Measurements from ENCODE around the gene TNRC6B.

Gene TNRC6B

DNA sequence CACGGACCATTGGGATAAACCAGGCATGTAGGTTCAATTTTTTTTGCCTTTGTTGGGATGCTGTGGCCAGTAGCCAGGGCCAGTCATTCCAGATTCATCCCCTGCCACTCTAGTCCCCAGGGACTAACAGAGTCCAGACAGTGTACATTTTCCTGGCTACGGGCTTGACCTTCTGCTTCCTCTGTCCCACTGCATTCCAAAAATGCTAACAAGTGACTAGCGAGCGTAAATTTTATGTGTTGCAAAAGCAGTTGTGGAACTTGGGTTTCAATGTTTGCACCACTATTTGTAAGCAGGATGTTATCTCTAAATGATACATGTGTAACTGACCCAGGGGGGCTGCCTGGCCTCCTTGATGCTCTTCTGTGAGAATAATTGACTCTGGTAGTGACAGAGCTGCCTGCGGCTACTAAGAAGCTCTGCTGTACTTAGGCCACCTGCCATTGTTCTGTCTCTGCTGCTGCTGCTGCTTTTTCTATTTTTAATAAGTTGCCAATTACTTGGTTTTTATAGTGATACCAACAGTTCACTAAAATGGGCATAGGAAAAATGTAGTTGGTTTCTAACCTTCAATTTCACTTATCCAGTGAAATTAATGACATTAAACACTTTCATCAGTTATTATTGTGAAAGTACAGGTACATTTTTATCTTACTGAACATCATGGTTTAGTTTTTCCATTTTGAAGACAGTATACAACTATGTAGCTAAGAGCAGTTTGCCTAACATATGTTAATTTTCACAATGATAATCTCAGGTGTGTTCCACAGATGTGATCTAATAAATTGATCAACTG is 26.8 kb downstream of the TNRC6B start:
- Histone ChIP-seq H3K18ac (ENCODE audit: low read depth in 1 of 2, low read length in 2 of 2) (no peak overlapping the region), H3K9ac (ENCODE audit: low read length) (peak overlapping the region; percentile 40), H3K36me3 (ENCODE audit: control insufficient read depth in 1 of 2, insufficient read depth in 2 of 2, low read depth in 1 of 2, low read length in 2 of 2) (peaks cover 3 to 8% of the 10 kb centered on the region in 2 experiments), H3K79me1 (replicated peaks; ENCODE audit: low read length, poor library complexity, severe bottlenecking) (peaks cover 32% of the 10 kb centered on the region), H3K9me3 (ENCODE audit: control insufficient read depth, low read length) (no peaks in the 10 kb centered on the region), H3K4ac (ENCODE audit: low read depth in 1 of 2, low read length in 2 of 2) (no peak overlapping the region), H3K27me3 (ENCODE audit: control insufficient read depth in 1 of 2, insufficient read depth in 1 of 2, low read length in 2 of 2) (no peaks in the 10 kb centered on the region), H3K14ac (ENCODE audit: low read length in 2 of 2) (no peak overlapping the region), H3K4me3 (ENCODE audit: insufficient read depth in 1 of 2, low read depth in 1 of 2, low read length in 2 of 2) (no peak overlapping the region), H2AFZ (ENCODE audit: low read depth, low read length) (no peak overlapping the region), H3K27ac (ENCODE audit: low read length, poor library complexity, severe bottlenecking) (no peak overlapping the region), H2BK5ac (ENCODE audit: low read depth, low read length, poor library complexity, severe bottlenecking) (no peak overlapping the region), H2BK120ac (ENCODE audit: low read depth, low read length) (no peak overlapping the region), H4K91ac (ENCODE audit: low read length) (no peak overlapping the region), H3K23ac (ENCODE audit: low read length in 2 of 2) (no peak overlapping the region), H2BK12ac (ENCODE audit: low read length in 2 of 2) (no peak overlapping the region), H3K4me1 (ENCODE audit: control insufficient read depth, insufficient read depth, low read depth, low read length) (peaks cover 11% of the 10 kb centered on the region), H2AK5ac (ENCODE audit: low read length, severe bottlenecking) (no peak overlapping the region), H3K4me2 (ENCODE audit: low read length, poor library complexity, severe bottlenecking) (no peak overlapping the region), H4K8ac (ENCODE audit: low read length) (no peak overlapping the region), H2BK15ac (ENCODE audit: low read depth, poor library complexity, severe bottlenecking) (no peak overlapping the region)
- 0% methylated on average over 4 of the region's 5 CpGs for WGBS
- DNase-seq = peak; percentile 88

DNA sequence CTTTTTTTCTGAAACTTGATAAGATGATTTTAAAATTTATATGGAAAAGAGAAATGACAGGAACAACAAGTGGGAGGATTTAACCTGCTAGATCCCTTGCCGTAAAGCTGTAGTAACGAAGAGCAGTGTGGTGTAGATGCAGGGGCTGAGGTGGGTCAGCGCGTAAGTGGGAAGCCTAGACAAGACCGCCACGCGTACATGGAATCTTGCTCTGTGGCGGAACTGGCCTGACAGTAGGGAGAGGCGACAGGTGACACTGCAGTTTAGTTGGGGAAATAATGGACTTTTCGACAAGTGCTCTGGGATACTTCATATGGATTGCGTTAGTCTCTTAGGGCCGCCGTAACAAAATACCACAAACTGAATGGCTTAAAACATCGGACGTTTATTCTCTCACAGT is 28.8 kb downstream of the TNRC6B start:
- Histone ChIP-seq H3K18ac (ENCODE audit: low read depth in 1 of 2, low read length in 2 of 2) (no peak overlapping the region), H3K79me1 (replicated peaks; ENCODE audit: low read length, poor library complexity, severe bottlenecking) (peaks cover 41% of the 10 kb centered on the region), H3K27me3 (ENCODE audit: control insufficient read depth in 1 of 2, insufficient read depth in 1 of 2, low read length in 2 of 2) (no peaks in the 10 kb centered on the region), H2BK5ac (ENCODE audit: low read depth, low read length, poor library complexity, severe bottlenecking) (no peak overlapping the region), H4K8ac (ENCODE audit: low read length) (no peak overlapping the region), H2BK120ac (ENCODE audit: low read depth, low read length) (no peak overlapping the region), H3K4me3 (ENCODE audit: insufficient read depth in 1 of 2, low read depth in 1 of 2, low read length in 2 of 2) (no peak overlapping the region), H2AFZ (ENCODE audit: low read depth, low read length) (no peak overlapping the region), H3K27ac (ENCODE audit: low read length, poor library complexity, severe bottlenecking) (no peak overlapping the region), H3K36me3 (ENCODE audit: control insufficient read depth in 1 of 2, insufficient read depth in 2 of 2, low read depth in 1 of 2, low read length in 2 of 2) (peaks cover 3 to 8% of the 10 kb centered on the region in 2 experiments), H3K4me2 (ENCODE audit: low read length, poor library complexity, severe bottlenecking) (no peak overlapping the region), H3K4me1 (ENCODE audit: control insufficient read depth, insufficient read depth, low read depth, low read length) (peaks cover 12% of the 10 kb centered on the region), H2BK15ac (ENCODE audit: low read depth, poor library complexity, severe bottlenecking) (no peak overlapping the region), H3K4ac (ENCODE audit: low read depth in 1 of 2, low read length in 2 of 2) (no peak overlapping the region), H2AK5ac (ENCODE audit: low read length, severe bottlenecking) (no peak overlapping the region), H3K14ac (ENCODE audit: low read length in 2 of 2) (no peak overlapping the region), H3K9me3 (ENCODE audit: control insufficient read depth, low read length) (no peaks in the 10 kb centered on the region), H2BK12ac (ENCODE audit: low read length in 2 of 2) (no peak overlapping the region), H3K9ac (ENCODE audit: low read length) (no peak overlapping the region), H3K23ac (ENCODE audit: low read length in 2 of 2) (no peak overlapping the region), H4K91ac (ENCODE audit: low read length) (peak overlapping the region; percentile 44)
- no peak for DNase-seq
- WGBS = 96% methylated on average over 15 of the region's 15 CpGs

DNA sequence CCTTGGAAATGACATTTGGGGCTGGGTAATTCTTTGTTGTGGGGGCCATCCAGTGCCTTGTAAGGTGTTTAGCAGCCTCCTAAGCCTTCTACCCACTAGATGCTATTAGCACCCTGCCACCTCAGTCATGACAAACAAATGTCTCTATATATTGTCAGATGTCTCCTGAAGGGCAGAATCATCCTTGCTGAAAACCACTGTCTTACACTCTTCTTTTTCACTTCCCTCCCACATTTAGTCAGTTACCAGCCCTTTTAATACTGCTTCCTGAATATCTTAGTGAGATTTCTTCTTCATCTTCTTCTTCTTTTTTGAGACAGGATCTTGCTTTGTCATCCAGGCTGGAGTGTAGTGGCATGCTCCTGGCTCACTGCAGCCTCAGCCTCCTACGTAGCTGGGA is 33.1 kb downstream of the TNRC6B start:
- Histone ChIP-seq H3K23ac (ENCODE audit: low read length in 2 of 2) (no peak overlapping the region), H3K79me1 (replicated peaks; ENCODE audit: low read length, poor library complexity, severe bottlenecking) (peaks cover 35% of the 10 kb centered on the region), H3K4ac (ENCODE audit: low read depth in 1 of 2, low read length in 2 of 2) (no peak overlapping the region), H3K4me2 (ENCODE audit: low read length, poor library complexity, severe bottlenecking) (no peak overlapping the region), H4K8ac (ENCODE audit: low read length) (no peak overlapping the region), H4K91ac (ENCODE audit: low read length) (no peak overlapping the region), H3K4me3 (ENCODE audit: insufficient read depth in 1 of 2, low read depth in 1 of 2, low read length in 2 of 2) (no peak overlapping the region), H3K36me3 (ENCODE audit: control insufficient read depth in 1 of 2, insufficient read depth in 2 of 2, low read depth in 1 of 2, low read length in 2 of 2) (peaks cover 0 to under 1% of the 10 kb centered on the region in 2 experiments), H2AK5ac (ENCODE audit: low read length, severe bottlenecking) (no peak overlapping the region), H3K4me1 (ENCODE audit: control insufficient read depth, insufficient read depth, low read depth, low read length) (peaks cover 3% of the 10 kb centered on the region), H3K14ac (ENCODE audit: low read length in 2 of 2) (no peak overlapping the region), H2BK12ac (ENCODE audit: low read length in 2 of 2) (no peak overlapping the region), H3K27ac (ENCODE audit: low read length, poor library complexity, severe bottlenecking) (no peak overlapping the region), H3K27me3 (ENCODE audit: control insufficient read depth in 1 of 2, insufficient read depth in 1 of 2, low read length in 2 of 2) (no peaks in the 10 kb centered on the region), H2BK5ac (ENCODE audit: low read depth, low read length, poor library complexity, severe bottlenecking) (no peak overlapping the region), H2AFZ (ENCODE audit: low read depth, low read length) (no peak overlapping the region), H3K9ac (ENCODE audit: low read length) (no peak overlapping the region), H2BK120ac (ENCODE audit: low read depth, low read length) (no peak overlapping the region), H3K18ac (ENCODE audit: low read depth in 1 of 2, low read length in 2 of 2) (no peak overlapping the region), H3K9me3 (ENCODE audit: control insufficient read depth, low read length) (no peaks in the 10 kb centered on the region), H2BK15ac (ENCODE audit: low read depth, poor library complexity, severe bottlenecking) (no peak overlapping the region)
- no peak for DNase-seq
- 80% methylated on average over 1 of the region's 1 CpG for WGBS

DNA sequence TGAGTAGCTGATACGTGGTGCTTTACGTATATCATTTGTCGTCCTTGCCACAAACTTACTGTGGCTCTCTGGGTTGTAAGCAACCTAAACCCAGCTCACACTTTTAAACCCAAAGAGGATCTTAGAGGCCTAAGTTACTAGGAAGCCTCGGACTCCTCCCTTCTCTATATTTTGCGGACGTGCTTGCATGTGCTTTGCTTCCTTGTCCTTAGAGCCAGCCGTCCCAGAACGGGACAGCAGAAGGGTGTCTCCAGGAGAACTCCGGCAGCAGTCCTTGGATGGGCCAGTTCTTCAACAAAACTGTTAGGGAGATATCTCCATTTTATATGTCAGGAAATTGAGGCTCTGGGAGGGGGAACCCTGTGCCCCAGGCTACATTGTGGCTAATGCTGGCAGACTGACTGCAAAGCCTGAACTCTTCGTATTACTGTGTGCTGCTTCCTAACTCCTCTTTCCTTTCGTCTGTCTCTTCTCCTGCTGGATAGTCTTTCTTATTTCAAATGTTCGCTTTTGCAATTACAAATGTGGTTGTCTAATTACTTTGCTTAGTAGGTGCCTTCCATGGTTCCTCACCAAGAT is 33.8 kb downstream of the TNRC6B start:
- H3K18ac ChIP-seq (ENCODE audit: low read depth in 1 of 2, low read length in 2 of 2) = no peak overlapping the region
- peak overlapping the region in 1 of 2 experiments; percentile 29 for H3K4me3 ChIP-seq (ENCODE audit: insufficient read depth in 1 of 2, low read depth in 1 of 2, low read length in 2 of 2)
- no peak overlapping the region for H2AK5ac ChIP-seq (ENCODE audit: low read length, severe bottlenecking)
- no peak overlapping the region for H4K8ac ChIP-seq (ENCODE audit: low read length)
- no peak overlapping the region for H3K27ac ChIP-seq (ENCODE audit: low read length, poor library complexity, severe bottlenecking)
- H3K14ac ChIP-seq (ENCODE audit: low read length in 2 of 2) = peak overlapping the region in 1 of 2 experiments; percentile 7
- H3K36me3 ChIP-seq (ENCODE audit: control insufficient read depth in 1 of 2, insufficient read depth in 2 of 2, low read depth in 1 of 2, low read length in 2 of 2) = peaks cover 0 to 5% of the 10 kb centered on the region in 2 experiments
- peaks cover 41% of the 10 kb centered on the region for H3K79me1 ChIP-seq (replicated peaks; ENCODE audit: low read length, poor library complexity, severe bottlenecking)
- H3K27me3 ChIP-seq (ENCODE audit: control insufficient read depth in 1 of 2, insufficient read depth in 1 of 2, low read length in 2 of 2) = no peaks in the 10 kb centered on the region
- H3K4me2 ChIP-seq (ENCODE audit: low read length, poor library complexity, severe bottlenecking) = no peak overlapping the region
- H4K91ac ChIP-seq (ENCODE audit: low read length) = no peak overlapping the region
- H3K4ac ChIP-seq (ENCODE audit: low read depth in 1 of 2, low read length in 2 of 2) = no peak overlapping the region
- H2BK15ac ChIP-seq (ENCODE audit: low read depth, poor library complexity, severe bottlenecking) = no peak overlapping the region
- no peaks in the 10 kb centered on the region for H3K9me3 ChIP-seq (ENCODE audit: control insufficient read depth, low read length)
- no peak overlapping the region for H2BK5ac ChIP-seq (ENCODE audit: low read depth, low read length, poor library complexity, severe bottlenecking)
- DNase-seq = no peak
- no peak overlapping the region for H3K23ac ChIP-seq (ENCODE audit: low read length in 2 of 2)
- H3K4me1 ChIP-seq (ENCODE audit: control insufficient read depth, insufficient read depth, low read depth, low read length) = peaks cover 3% of the 10 kb centered on the region
- H3K9ac ChIP-seq (ENCODE audit: low read length) = peak overlapping the region; percentile 52
- no peak overlapping the region for H2BK12ac ChIP-seq (ENCODE audit: low read length in 2 of 2)
- no peak overlapping the region for H2BK120ac ChIP-seq (ENCODE audit: low read depth, low read length)
- WGBS = 90% methylated on average over 10 of the region's 12 CpGs
- H2AFZ ChIP-seq (ENCODE audit: low read depth, low read length) = no peak overlapping the region

All from mesenchymal stem cell (in vitro differentiated cells and primary cell).